Mucosa of descending colon (tissue), 3 donors: ENCODE results near the gene NAPG. TPM values are rescaled to one million over a fixed set of nuclear protein-coding genes. Genes with fewer than 3 reads are reported as not detected.
A peak's percentile ranks its signal among the peaks of the same experiment; 100 is the strongest.

Experiments
- ATAC-seq: fragments of 200-7000 bp; cut with Tn5 transposase; one replicate; pipeline ENCODE4 v1.9.1; 2020; ENCODE audit warnings: mild to moderate bottlenecking, moderate library complexity
- DNase-seq, 3 donors: peaks; one replicate each; pipeline ENCODE4 v3.0.0-alpha.2; 2020
- H3K36me3 ChIP-seq: fragments of 200-600 bp; one replicate; pipeline ENCODE4 v1.8.0; 2021; ENCODE audit warnings: low read depth, mild to moderate bottlenecking
- H3K4me1 ChIP-seq: fragments of 200-600 bp; one replicate; pipeline ENCODE4 v1.8.0; 2021; ENCODE audit warnings: low read depth, mild to moderate bottlenecking
- H3K4me3 ChIP-seq: fragments of 200-600 bp; one replicate; pipeline ENCODE4 v1.8.0; 2021; ENCODE audit warnings: mild to moderate bottlenecking
- H3K9me3 ChIP-seq: fragments of 200-600 bp; one replicate; pipeline ENCODE4 v1.8.0; 2021; ENCODE audit warnings: mild to moderate bottlenecking
- CTCF ChIP-seq: fragments of 200-600 bp; IDR thresholded peaks from one replicate; pipeline ENCODE4 v1.8.0; 2022; ENCODE audit warnings: antibody characterized with exemption, mild to moderate bottlenecking
- intact Hi-C, 2 donors: fragments of 100-400 bp; cut with DNase I in 1 of 2; cut with micrococcal nuclease in 1 of 2; formaldehyde crosslinking; loops; one replicate each; pipeline versions ENCODE4 v1.11.0 to v1.11.1; 2022; cut with DNase I, micrococcal nuclease
- total RNA-seq, 3 donors: library from RNA; stranded (reverse); fragmentation: NEBNext Ultra II Directional in 2 of 3; extraction: Animal tissue kit (Norgen Biotek cat#: 25700) in 2 of 3; gene quantifications; one replicate each; pipeline versions ENCODE4 v1.2.1 to v1.2.4, GENCODE V29; 2021 to 2023
- donor health status: DM: no; HTN: no; CAD: no; lungs with moderate emphysema.
- donor health status: DM: no; HTN: no; CAD: no.
- donor health status: DM: no; HTN: yes; CAD: no.

NAPG gene
- total RNA-seq, 3 donors from 2014 or later = 36.3 to 43.1 (median 38.1) TPM

GRCh38 chr18:10514601-10515000, 11.2 kb upstream of the NAPG start:
- DNase-seq = no peak
- Histone ChIP-seq H3K4me1 (no peaks in the 10 kb centered on the region), H3K9me3 (no peaks in the 10 kb centered on the region), H3K4me3 (no peak overlapping the region), H3K36me3 (no peaks in the 10 kb centered on the region)
- intact Hi-C loops = loop anchor here in 1 of 2 donors (10.0 kb wide), 1 partner anchor 540 kb away; no protein-coding TSS in a partner anchor
- ATAC-seq = no peak
- TF ChIP-seq CTCF = no peak

GRCh38 chr18:10515456-10515855, 10.4 kb upstream of the NAPG start:
- no peaks in the 10 kb centered on the region for H3K9me3 ChIP-seq
- DNase-seq = no peak
- no peak for TF ChIP-seq CTCF
- no peaks in the 10 kb centered on the region for H3K36me3 ChIP-seq
- intact Hi-C loops = loop anchor here in 1 of 2 donors (10.0 kb wide), 1 partner anchor 541 kb away; no protein-coding TSS in a partner anchor
- H3K4me3 ChIP-seq = no peak overlapping the region
- no peaks in the 10 kb centered on the region for H3K4me1 ChIP-seq
- ATAC-seq = no peak

- intact Hi-C loops = loop anchor here in 1 of 2 donors (10.0 kb wide), 1 partner anchor 541 kb away; no protein-coding TSS in a partner anchor
- H3K9me3 ChIP-seq = no peaks in the 10 kb centered on the region
- TF ChIP-seq CTCF = no peak
Observed at GRCh38 chr18:10516078-10516477, 9.7 kb upstream of the NAPG start.

DNA sequence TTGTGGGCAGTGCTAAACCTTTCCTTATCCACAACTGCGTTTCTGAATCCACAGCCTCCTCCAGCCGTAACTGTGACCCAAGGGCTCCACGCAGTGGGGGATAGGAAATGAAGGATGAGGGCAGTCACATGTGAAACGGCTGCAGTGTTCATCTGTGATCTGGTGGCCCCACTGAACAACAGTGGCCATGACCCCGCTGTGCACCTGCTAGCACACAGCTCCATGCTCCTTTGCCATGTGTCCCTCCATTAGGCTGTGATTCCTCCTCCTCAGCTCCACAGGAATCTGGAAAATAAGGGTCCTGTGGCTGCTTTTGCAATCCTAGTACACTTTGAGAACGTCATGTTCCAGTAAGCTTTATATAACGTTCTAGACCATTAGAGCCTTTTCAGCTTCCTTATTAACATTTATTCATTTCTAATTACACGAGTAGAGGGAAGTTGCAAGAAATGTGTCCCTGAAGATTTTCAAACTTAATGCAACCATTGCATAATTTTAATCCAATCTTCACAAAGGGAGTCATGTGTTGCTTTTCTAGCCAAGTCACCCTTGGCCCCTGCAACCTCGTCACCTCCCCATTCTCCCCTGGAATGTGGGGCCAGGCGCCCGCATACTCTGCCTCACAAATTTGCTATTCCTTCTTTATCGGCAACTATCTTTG, 7.1 kb upstream of the NAPG start:
- no peaks in the 10 kb centered on the region for H3K4me1 ChIP-seq
- no peak for ATAC-seq
- TF ChIP-seq CTCF = no peak
- intact Hi-C loops = loop anchor here in 1 of 2 donors (10.0 kb wide), 1 partner anchor 544 kb away; no protein-coding TSS in a partner anchor
- H3K9me3 ChIP-seq = no peaks in the 10 kb centered on the region
- no peak overlapping the region for H3K4me3 ChIP-seq
- no peaks in the 10 kb centered on the region for H3K36me3 ChIP-seq
- DNase-seq = peak in 1 of 3 donors; percentile 20

More at GRCh38 chr18:10516078-10516477, 9.7 kb upstream of the NAPG start:
- Histone ChIP-seq H3K4me1 (no peaks in the 10 kb centered on the region), H3K4me3 (no peak overlapping the region), H3K36me3 (no peaks in the 10 kb centered on the region)
- DNase-seq = no peak
- no peak for ATAC-seq

GRCh38 chr18:10519366-10519765, 6.5 kb upstream of the NAPG start:
- intact Hi-C loops = loop anchor here in 1 of 2 donors (10.0 kb wide), 1 partner anchor 545 kb away; no protein-coding TSS in a partner anchor
- Histone ChIP-seq H3K9me3 (no peaks in the 10 kb centered on the region), H3K36me3 (no peaks in the 10 kb centered on the region), H3K4me3 (no peak overlapping the region), H3K4me1 (no peaks in the 10 kb centered on the region)
- no peak for TF ChIP-seq CTCF
- no peak for DNase-seq
- no peak for ATAC-seq
